Ovary (tissue), 9 donors: Measurements from ENCODE around the gene GADD45GIP1. TPM values are rescaled to one million over a fixed set of nuclear protein-coding genes. Genes with fewer than 3 reads are reported as not detected.
A peak's percentile ranks its signal among the peaks of the same experiment; 100 is the strongest.

Source experiments
- DNase-seq, 5 donors: peaks; one replicate each; pipeline ENCODE4 v3.0.0-alpha.2; 2019 to 2020
- H3K27ac ChIP-seq, 2 donors: fragments of 200-600 bp; one replicate each; pipeline versions ENCODE4 v1.5.1 to v1.8.0; 2019 to 2022
- H3K27me3 ChIP-seq: fragments of 200-600 bp; one replicate; pipeline ENCODE4 v1.8.0; 2022
- H3K36me3 ChIP-seq: fragments of 200-600 bp; sonication (generic); one replicate; pipeline ENCODE4 v1.5.1; 2019
- H3K4me1 ChIP-seq: one replicate; pipeline ENCODE4 v1.8.1; 2013; ENCODE audit warnings: mild to moderate bottlenecking, moderate library complexity; ENCODE audit not compliant: insufficient read depth
- H3K4me3 ChIP-seq: fragments of 200-600 bp; sonication (generic); one replicate; pipeline ENCODE4 v1.5.1; 2017
- H3K9me3 ChIP-seq, 2 donors: fragments of 200-600 bp in 1 of 2; sonication (generic) in 1 of 2; one replicate each; pipeline versions ENCODE4 v1.5.1 to v1.8.1; 2013 to 2019; ENCODE audit warnings: mild to moderate bottlenecking in 1 of 2, moderate library complexity in 1 of 2
- EP300 ChIP-seq: sonication (generic); formaldehyde crosslinking; IDR thresholded peaks from one replicate; pipeline ENCODE4 v1.6.1; 2017; ENCODE audit warnings: antibody characterized with exemption
- POLR2A ChIP-seq: fragments of 450-650 bp; IDR thresholded peaks from one replicate; pipeline ENCODE4 v1.6.1; 2017; ENCODE audit warnings: antibody characterized with exemption, mild to moderate bottlenecking, moderate library complexity
- WGBS, 3 donors: extraction: QIAGEN DNeasy Blood & Tissue Kit in 1 of 3; methylation state at CpG; one replicate each; pipeline versions ENCODE4 v1.1.5 to v1.1.7; 2013 to 2017; 5-methylcytosine and 5-hydroxymethylcytosine counted together
- intact Hi-C, 4 donors: fragments of 100-400 bp; cut with DNase I; formaldehyde crosslinking; loops; one replicate each; pipeline versions ENCODE4 v1.11.0 to v1.15.1; 2022 to 2023
- polyA plus RNA-seq, 2 donors: library from polyadenylated mRNA; stranded (reverse); fragments of 200-250 nt in 1 of 2; fragments of 350-450 nt in 1 of 2; fragmentation: Illumina TruSeq in 1 of 2; extraction: RNeasy Lipid Tissue Mini Kit (QIAGEN cat#74804) in 1 of 2; gene quantifications; one replicate each; pipeline ENCODE4 v1.2.3, GENCODE V29; 2013 to 2014
- total RNA-seq, 7 donors: library from RNA; depleted of rRNA in 2 of 7; stranded (reverse); fragments of >200 nt in 2 of 7; fragmentation: NEBNext Ultra II Directional in 3 of 7; extraction: Animal tissue kit (Norgen Biotek cat#: 25700) in 3 of 7; gene quantifications; one replicate each; pipeline versions ENCODE4 v1.1.0 to v1.2.4, GENCODE V29; 2016 to 2023
- TF ChIP-seq, protein P1 (sequence below), 3 donors: fragments of 450-650 bp in 2 of 3; fragments of 200-600 bp in 1 of 3; IDR thresholded peaks; one replicate each; pipeline versions ENCODE4 v1.5.1 to v1.8.0; 2016 to 2022; ENCODE audit warnings: antibody characterized with exemption in 3 of 3, mild to moderate bottlenecking in 1 of 3
- donor health status: DM: no; HTN: no; CAD: no; lungs with moderate emphysema.
- donor health status: DM: no; HTN: no; CAD: no.
- donor health status: Bipolar disorder and iron deficiency.
- donor health status: DM: yes; HTN: yes; CAD: no.
- donor health status: DM: no; HTN: no; CAD: no.
- donor health status: DM: yes; HTN: yes; CAD: no.

GADD45GIP1 gene
- total and polyA plus RNA-seq, 9 donors: 1.8 to 57.7 (median 19.1) TPM

DNA sequence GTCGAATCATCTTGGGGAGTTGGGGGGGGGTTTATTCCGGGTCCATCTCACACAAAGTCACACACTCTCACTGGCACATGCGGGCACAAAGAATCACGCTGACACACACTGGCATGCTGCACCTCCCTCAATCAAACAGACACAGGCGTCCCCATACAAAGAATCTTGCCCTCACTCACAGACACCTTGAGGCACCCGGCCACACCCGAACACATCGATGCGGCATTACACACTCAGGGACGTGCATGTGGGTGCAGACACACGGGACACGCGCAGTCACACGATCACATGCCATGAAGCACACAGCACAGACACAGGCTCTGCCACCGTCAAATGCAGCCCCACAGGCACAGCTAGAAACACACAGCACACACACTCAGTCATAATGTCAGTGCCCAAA lies 46.1 kb upstream of the GADD45GIP1 start:
- no peaks in the 10 kb centered on the region for H3K27me3 ChIP-seq
- peak overlapping the region; percentile 72 to 83 for H3K27ac ChIP-seq
- no peaks in the 10 kb centered on the region for H3K36me3 ChIP-seq
- H3K4me3 ChIP-seq: peak overlapping the region; percentile 40
- intact Hi-C loops: loop anchor here in 1 of 4 donors (10.0 kb wide), 1 partner anchor 52 kb away; no protein-coding TSS in a partner anchor
- WGBS, 3 donors: 51 to 61% (median 53%) methylated on average over 15 of the region's 15 CpGs
- TF ChIP-seq EP300 (no peak), POLR2A (no peak)
- TF ChIP-seq, protein P1, sequence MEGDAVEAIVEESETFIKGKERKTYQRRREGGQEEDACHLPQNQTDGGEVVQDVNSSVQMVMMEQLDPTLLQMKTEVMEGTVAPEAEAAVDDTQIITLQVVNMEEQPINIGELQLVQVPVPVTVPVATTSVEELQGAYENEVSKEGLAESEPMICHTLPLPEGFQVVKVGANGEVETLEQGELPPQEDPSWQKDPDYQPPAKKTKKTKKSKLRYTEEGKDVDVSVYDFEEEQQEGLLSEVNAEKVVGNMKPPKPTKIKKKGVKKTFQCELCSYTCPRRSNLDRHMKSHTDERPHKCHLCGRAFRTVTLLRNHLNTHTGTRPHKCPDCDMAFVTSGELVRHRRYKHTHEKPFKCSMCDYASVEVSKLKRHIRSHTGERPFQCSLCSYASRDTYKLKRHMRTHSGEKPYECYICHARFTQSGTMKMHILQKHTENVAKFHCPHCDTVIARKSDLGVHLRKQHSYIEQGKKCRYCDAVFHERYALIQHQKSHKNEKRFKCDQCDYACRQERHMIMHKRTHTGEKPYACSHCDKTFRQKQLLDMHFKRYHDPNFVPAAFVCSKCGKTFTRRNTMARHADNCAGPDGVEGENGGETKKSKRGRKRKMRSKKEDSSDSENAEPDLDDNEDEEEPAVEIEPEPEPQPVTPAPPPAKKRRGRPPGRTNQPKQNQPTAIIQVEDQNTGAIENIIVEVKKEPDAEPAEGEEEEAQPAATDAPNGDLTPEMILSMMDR (IDR thresholded peaks at IDR 0.05): no peak
- H3K4me1 ChIP-seq: peaks cover 36% of the 10 kb centered on the region
- peak in 1 of 5 donors; percentile 39 for DNase-seq
- H3K9me3 ChIP-seq: no peaks in the 10 kb centered on the region

DNA sequence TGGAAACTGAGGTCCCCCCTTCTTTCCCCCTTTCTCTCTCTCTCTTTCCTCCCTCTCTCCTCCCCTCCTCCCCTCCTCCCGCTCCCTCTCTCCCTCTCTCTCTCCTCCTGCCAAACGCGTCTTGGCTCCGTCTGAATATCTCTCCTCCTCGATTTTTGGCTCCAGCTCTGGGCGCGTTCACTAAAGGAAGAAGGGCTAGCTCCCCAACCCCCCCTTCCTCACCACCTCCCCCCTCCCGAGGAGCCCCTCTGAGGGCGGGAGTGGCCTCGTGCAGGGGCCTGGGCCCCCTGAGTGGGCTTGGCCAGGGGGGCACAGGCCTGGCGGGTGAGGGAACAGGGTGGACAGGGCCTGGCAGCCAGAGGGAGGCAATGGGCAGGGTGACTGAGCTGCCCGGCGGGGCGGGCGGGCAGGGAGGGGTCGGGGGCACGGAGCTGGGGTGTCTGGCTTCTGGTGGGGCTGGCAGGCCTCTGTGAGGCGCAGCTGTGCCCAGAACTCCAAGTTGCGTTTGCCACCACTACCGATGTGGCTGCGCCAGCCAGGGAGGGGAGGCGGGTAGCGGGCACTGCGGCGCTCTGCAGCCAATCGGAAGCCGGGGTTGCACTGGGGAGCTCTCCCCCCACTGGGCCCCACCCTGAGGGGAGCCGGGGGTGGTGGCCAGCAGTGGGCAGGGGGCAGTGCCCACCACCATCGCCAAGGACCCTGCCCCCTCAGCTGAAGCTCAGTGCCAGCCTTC lies 45.3 kb upstream of the GADD45GIP1 start:
- Histone ChIP-seq H3K4me3 (peak overlapping the region; percentile 40), H3K4me1 (peaks cover 33% of the 10 kb centered on the region), H3K27ac (peak overlapping the region; percentile 72 to 83), H3K9me3 (no peaks in the 10 kb centered on the region), H3K27me3 (no peaks in the 10 kb centered on the region), H3K36me3 (no peaks in the 10 kb centered on the region)
- 13 to 28% (median 21%) methylated on average over 23 to 29 of the region's 29 CpGs for WGBS, 3 donors
- TF ChIP-seq EP300 (no peak), POLR2A (no peak)
- TF ChIP-seq, protein P1 (IDR thresholded peaks at IDR 0.05): no peak
- intact Hi-C loops: loop anchor here in 1 of 4 donors (10.0 kb wide), 1 partner anchor 52 kb away; no protein-coding TSS in a partner anchor
- DNase-seq: peak; percentile 86 to 92 (median 89)

GRCh38 chr19:13001502-13002165 lies 44.6 kb upstream of the GADD45GIP1 start:
- Histone ChIP-seq H3K36me3 (no peaks in the 10 kb centered on the region), H3K27ac (peak overlapping the region; percentile 72 to 83), H3K4me3 (peak overlapping the region; percentile 40), H3K4me1 (peaks cover 29% of the 10 kb centered on the region), H3K27me3 (no peaks in the 10 kb centered on the region), H3K9me3 (no peaks in the 10 kb centered on the region)
- DNase-seq: peak in 1 of 5 donors; percentile 76
- 16 to 25% (median 19%) methylated on average over 41 of the region's 41 CpGs for WGBS, 3 donors
- intact Hi-C loops: loop anchor here in 1 of 4 donors (10.0 kb wide), 1 partner anchor 53 kb away; no protein-coding TSS in a partner anchor
- TF ChIP-seq EP300 (no peak), POLR2A (no peak)
- TF ChIP-seq, protein P1 (IDR thresholded peaks at IDR 0.05): no peak

DNA sequence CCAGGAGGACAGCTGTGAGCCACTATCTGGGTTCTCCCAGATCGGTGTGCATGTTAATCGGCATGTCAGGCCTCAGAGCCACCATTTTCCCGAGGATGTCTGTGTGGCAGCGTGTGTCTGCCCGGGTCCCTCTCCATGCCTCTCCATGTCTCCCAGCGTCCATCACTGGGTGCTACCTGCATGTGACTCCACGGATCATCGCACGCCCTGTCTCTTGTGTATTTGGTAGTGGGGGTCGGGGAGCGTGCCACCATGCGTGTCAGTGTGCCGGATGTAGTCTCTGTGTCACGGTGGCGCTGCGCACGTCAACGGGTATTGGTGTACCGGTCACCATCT lies 44.1 kb upstream of the GADD45GIP1 start:
- H3K36me3 ChIP-seq: no peaks in the 10 kb centered on the region
- WGBS, 3 donors: 53 to 69% (median 65%) methylated on average over 19 of the region's 19 CpGs
- DNase-seq: peak in 4 of 5 donors; percentile 36 to 52 (median 48)
- peak overlapping the region; percentile 32 to 83 for H3K27ac ChIP-seq
- peaks cover 26% of the 10 kb centered on the region for H3K4me1 ChIP-seq
- intact Hi-C loops: loop anchor here in 1 of 4 donors (10.0 kb wide), 1 partner anchor 54 kb away; no protein-coding TSS in a partner anchor
- no peaks in the 10 kb centered on the region for H3K9me3 ChIP-seq
- H3K27me3 ChIP-seq: no peaks in the 10 kb centered on the region
- H3K4me3 ChIP-seq: no peak overlapping the region
- TF ChIP-seq, protein P1 (IDR thresholded peaks at IDR 0.05): no peak
- TF ChIP-seq POLR2A (no peak), EP300 (no peak)
